CD8-positive, alpha-beta memory T cell (primary cell): ENCODE measurements around the gene GFM2. TPM values are rescaled to one million over a fixed set of nuclear protein-coding genes. Genes with fewer than 3 reads are reported as not detected.
A peak's percentile ranks its signal among the peaks of the same experiment; 100 is the strongest.

Experiments
- CTCF ChIA-PET: fragments of 350-600 bp; sonication (Branson Sonifier 250); formaldehyde crosslinking; loops from one replicate; lab custom pipeline; 2021; ENCODE audit warnings: antibody characterized with exemption; lab: Charles Lee
- POLR2A ChIA-PET: fragments of 350-600 bp; sonication (Branson Sonifier 250); formaldehyde crosslinking; loops from one replicate; lab custom pipeline; 2021; ENCODE audit warnings: antibody characterized with exemption; lab: Charles Lee
- DNase-seq, 5 donors: peaks; one replicate each; pipeline versions ENCODE4 v3.0.0 to v3.0.0-alpha.2; 2020 to 2022; ENCODE audit warnings: mixed read lengths in 1 of 5
- H3K27ac ChIP-seq: one replicate; pipeline ENCODE4 v1.7.0; 2013; ENCODE audit warnings: low read depth, mild to moderate bottlenecking, low read length, moderate library complexity
- H3K27me3 ChIP-seq: 2 replicates; pipeline ENCODE4 v1.7.0; 2013; ENCODE audit warnings: low read length, mild to moderate bottlenecking; ENCODE audit not compliant: insufficient read depth, poor library complexity, severe bottlenecking
- H3K36me3 ChIP-seq: 2 replicates; pipeline ENCODE4 v1.7.0; 2013; ENCODE audit warnings: mild to moderate bottlenecking, low read length, moderate library complexity; ENCODE audit not compliant: insufficient read depth
- H3K4me1 ChIP-seq: 2 replicates; pipeline ENCODE4 v1.7.0; 2013; ENCODE audit warnings: mild to moderate bottlenecking, low read length, moderate library complexity; ENCODE audit not compliant: insufficient read depth
- H3K4me3 ChIP-seq: 2 replicates; pipeline ENCODE4 v1.7.0; 2013; ENCODE audit warnings: mild to moderate bottlenecking, low read length
- H3K9me3 ChIP-seq: 2 replicates; pipeline ENCODE4 v1.7.0; 2013; ENCODE audit warnings: mild to moderate bottlenecking, low read length
- H3K27ac Mint-ChIP-seq, 8 donors: one replicate each; pipeline ENCODE4 v1.8.0; 2020 to 2021; ENCODE audit warnings: mixed read lengths in 8 of 8, mild to moderate bottlenecking in 6 of 8, inconsistent platforms in 3 of 8, moderate library complexity in 3 of 8
- H3K27me3 Mint-ChIP-seq, 2 donors: one replicate each; pipeline ENCODE4 v1.8.0; 2020 to 2021; ENCODE audit warnings: mixed read lengths in 2 of 2, mild to moderate bottlenecking in 1 of 2, moderate library complexity in 1 of 2
- H3K36me3 Mint-ChIP-seq, 3 donors: one replicate each; pipeline ENCODE4 v1.8.0; 2020 to 2021; ENCODE audit warnings: mixed read lengths in 3 of 3, inconsistent platforms in 1 of 3, mild to moderate bottlenecking in 1 of 3
- H3K4me1 Mint-ChIP-seq, 3 donors: one replicate each; pipeline ENCODE4 v1.8.0; 2020 to 2021; ENCODE audit warnings: mixed read lengths in 3 of 3, inconsistent platforms in 1 of 3, mild to moderate bottlenecking in 1 of 3
- H3K4me3 Mint-ChIP-seq, 7 donors: one replicate each; pipeline ENCODE4 v1.8.0; 2020 to 2021; ENCODE audit warnings: mixed read lengths in 7 of 7, mild to moderate bottlenecking in 6 of 7, moderate library complexity in 4 of 7, inconsistent platforms in 2 of 7
- H3K9me3 Mint-ChIP-seq, 5 donors: one replicate each; pipeline ENCODE4 v1.8.0; 2020 to 2022; ENCODE audit warnings: mixed read lengths in 5 of 5, mild to moderate bottlenecking in 3 of 5, moderate library complexity in 2 of 5, inconsistent platforms in 1 of 5
- polyA plus RNA-seq: library from polyadenylated mRNA; unstranded; fragments of 300-500 nt; fragmentation: Illumina TruSeq; gene quantifications from one replicate; pipeline ENCODE4 v1.2.3, GENCODE V29; 2021
- total RNA-seq, 2 experiments: library from RNA; stranded (reverse); gene quantifications; one replicate each; pipeline ENCODE4 v1.2.3, GENCODE V29; 2021

Gene GFM2
- total and polyA plus RNA-seq, 3 experiments from 2014 or later, result 9.1 to 33.9 (median 33.2) TPM

GRCh38 chr5:74786851-74787250, 19.9 kb upstream of the GFM2 start:
- Histone ChIP-seq H3K27ac (no peak overlapping the region), H3K36me3 (peaks cover 1% of the 10 kb centered on the region), H3K9me3 (no peaks in the 10 kb centered on the region), H3K27me3 (no peaks in the 10 kb centered on the region), H3K4me1 (no peaks in the 10 kb centered on the region), H3K4me3 (no peak overlapping the region)
- Mint-ChIP-seq H3K27ac (peak overlapping the region in 1 of 8 donors; percentile 67), H3K9me3 (no peaks in the 10 kb centered on the region), H3K4me3 (no peak overlapping the region), H3K27me3 (no peaks in the 10 kb centered on the region), H3K4me1 (no peaks in the 10 kb centered on the region), H3K36me3 (peaks cover 5 to 48% (median 13%) of the 10 kb centered on the region in 3 donors)
- POLR2A ChIA-PET, result no interaction called here
- CTCF ChIA-PET, result interaction anchor here (1.8 kb wide), 1 partner anchor 21 kb away, joined by 4 read pairs; no protein-coding TSS in a partner anchor
- DNase-seq, result no peak

DNA sequence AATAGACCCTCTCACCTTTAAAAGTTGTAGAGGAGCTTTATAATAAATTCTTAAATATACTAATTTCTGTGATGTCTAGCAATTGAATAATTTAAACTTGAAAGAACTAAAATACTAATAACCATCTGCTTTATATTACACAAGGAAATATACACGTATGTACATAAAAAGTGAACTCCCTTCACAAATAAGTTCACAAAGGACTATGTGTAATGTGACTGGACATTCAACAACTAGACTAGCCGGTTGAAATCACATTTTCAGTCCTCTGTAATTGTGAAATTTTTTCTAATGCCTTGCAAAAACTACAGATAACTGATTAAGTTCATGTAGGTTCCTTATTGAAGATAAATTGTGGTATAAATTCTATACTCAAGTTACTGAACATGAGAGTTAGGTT, 11.7 kb upstream of the GFM2 start:
- H3K36me3 ChIP-seq, result peaks cover 19% of the 10 kb centered on the region

DNA sequence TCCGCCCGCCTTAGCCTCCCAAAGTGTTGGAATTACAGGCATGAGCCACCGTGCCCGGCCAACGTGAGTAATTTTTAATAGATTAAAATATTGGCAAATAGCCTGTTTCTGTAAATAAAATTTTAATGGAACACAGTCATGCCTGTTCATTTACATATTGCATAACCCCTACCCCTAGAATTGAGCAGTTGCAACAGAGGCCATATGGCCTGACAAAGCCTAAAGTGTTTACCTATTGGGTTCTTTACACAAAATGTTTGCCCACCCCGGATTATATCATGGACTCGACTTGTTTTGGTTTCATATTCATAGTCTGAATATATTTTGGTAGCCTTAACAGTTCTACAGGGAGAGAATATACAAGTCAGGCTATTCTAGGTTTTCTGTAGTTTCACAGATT, 5.4 kb upstream of the GFM2 start:
- Mint-ChIP-seq H3K27ac (peak overlapping the region in 1 of 8 donors; percentile 54), H3K4me1 (peaks cover 14 to 25% (median 22%) of the 10 kb centered on the region in 3 donors), H3K36me3 (peaks cover 0 to 67% (median 10%) of the 10 kb centered on the region in 3 donors), H3K4me3 (peak overlapping the region in 1 of 7 donors; percentile 53), H3K9me3 (no peaks in the 10 kb centered on the region), H3K27me3 (no peaks in the 10 kb centered on the region)
- Histone ChIP-seq H3K4me3 (no peak overlapping the region), H3K9me3 (no peaks in the 10 kb centered on the region), H3K27me3 (no peaks in the 10 kb centered on the region), H3K4me1 (peaks cover 11% of the 10 kb centered on the region), H3K36me3 (peaks cover 32% of the 10 kb centered on the region), H3K27ac (no peak overlapping the region)
- CTCF ChIA-PET, result no interaction called here
- no peak for DNase-seq
- POLR2A ChIA-PET, result interaction anchor here (0.6 kb wide), 1 partner anchor 11 kb away, joined by 3 read pairs; no protein-coding TSS in a partner anchor

More for the DNA sequence above, 11.7 kb upstream of the GFM2 start:
- H3K4me3 ChIP-seq, result no peak overlapping the region
- no peaks in the 10 kb centered on the region for H3K9me3 ChIP-seq
- H3K4me1 ChIP-seq, result no peaks in the 10 kb centered on the region
- Mint-ChIP-seq H3K27ac (no peak overlapping the region), H3K36me3 (peaks cover 0 to 59% (median 9%) of the 10 kb centered on the region in 3 donors), H3K4me1 (no peaks in the 10 kb centered on the region), H3K4me3 (no peak overlapping the region), H3K9me3 (no peaks in the 10 kb centered on the region), H3K27me3 (no peaks in the 10 kb centered on the region)
- H3K27me3 ChIP-seq, result no peaks in the 10 kb centered on the region
- no peak overlapping the region for H3K27ac ChIP-seq
- ChIA-PET CTCF (no interaction called here), POLR2A (no interaction called here)
- DNase-seq, result no peak

DNA sequence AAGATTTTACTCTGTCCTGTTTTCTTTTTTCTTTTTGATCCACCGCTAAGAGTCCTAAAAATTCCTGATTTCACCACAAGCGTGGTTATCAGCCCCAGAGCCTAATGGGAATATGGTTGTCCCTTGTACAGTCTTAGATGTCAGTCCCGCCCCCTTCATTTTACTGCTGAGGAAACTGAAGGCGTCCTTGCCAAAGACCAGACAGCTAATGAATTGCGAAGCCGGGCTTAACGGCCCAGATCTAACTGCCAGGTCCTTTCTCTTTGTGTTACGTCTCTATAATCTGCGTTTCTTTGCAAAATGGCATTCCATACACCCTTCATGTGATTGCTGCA, 629 bp upstream of the GFM2 start:
- peaks cover 33% of the 10 kb centered on the region for H3K4me1 ChIP-seq
- Mint-ChIP-seq H3K9me3 (no peaks in the 10 kb centered on the region), H3K4me3 (peak overlapping the region; percentile 96 to 100 (median 100)), H3K36me3 (peaks cover 0 to 52% (median 4%) of the 10 kb centered on the region in 3 donors), H3K27me3 (no peaks in the 10 kb centered on the region), H3K4me1 (peaks cover 36 to 49% (median 48%) of the 10 kb centered on the region in 3 donors), H3K27ac (peak overlapping the region; percentile 94 to 99 (median 98))
- H3K27ac ChIP-seq, result peak overlapping the region; percentile 84
- H3K4me3 ChIP-seq, result peak overlapping the region; percentile 96
- ChIA-PET POLR2A (interaction anchor here (1.6 kb wide), 1 partner anchor 569 kb away, joined by 4 read pairs; the partner anchor contains the start of gene HMGCR), CTCF (interaction anchor here (1.5 to 1.9 kb wide), 4 partner anchors 75 to 470 kb away, joined by 4 to 8 read pairs (median 6); partner anchors contain the start of genes ANKRD31, FAM169A and GCNT4)
- no peaks in the 10 kb centered on the region for H3K27me3 ChIP-seq
- no peaks in the 10 kb centered on the region for H3K9me3 ChIP-seq
- peaks cover 13% of the 10 kb centered on the region for H3K36me3 ChIP-seq
- no peak for DNase-seq

GRCh38 chr5:74766418-74766848, 484 bp downstream of the GFM2 start:
- no peaks in the 10 kb centered on the region for H3K9me3 ChIP-seq
- H3K36me3 Mint-ChIP-seq, result peaks cover 0 to 55% (median 2%) of the 10 kb centered on the region in 3 donors
- peak overlapping the region; percentile 84 for H3K27ac ChIP-seq
- H3K27ac Mint-ChIP-seq, result peak overlapping the region; percentile 94 to 99 (median 98)
- no peaks in the 10 kb centered on the region for H3K27me3 Mint-ChIP-seq
- no peaks in the 10 kb centered on the region for H3K9me3 Mint-ChIP-seq
- no peaks in the 10 kb centered on the region for H3K27me3 ChIP-seq
- peaks cover 41 to 59% (median 56%) of the 10 kb centered on the region in 3 donors for H3K4me1 Mint-ChIP-seq
- peaks cover 33% of the 10 kb centered on the region for H3K4me1 ChIP-seq
- H3K4me3 Mint-ChIP-seq, result peak overlapping the region; percentile 96 to 100 (median 100)
- H3K4me3 ChIP-seq, result peak overlapping the region; percentile 96
- DNase-seq, result peak in 2 of 5 donors; percentile 20 to 61
- POLR2A ChIA-PET, result interaction anchor here (0.6 to 1.6 kb wide), 3 partner anchors 100 to 570 kb away, joined by 4 to 8 read pairs (median 5); partner anchors contain the start of genes FAM169A and HMGCR
- CTCF ChIA-PET, result interaction anchor here (0.7 to 1.9 kb wide), 18 partner anchors 8 to 1488 kb away, joined by 3 to 8 read pairs (median 3); partner anchors contain the start of genes ANKRD31, FAM169A, GCNT4 and HMGCR
- H3K36me3 ChIP-seq, result peaks cover 10% of the 10 kb centered on the region

- ChIA-PET POLR2A (interaction anchor here (1.5 kb wide), 1 partner anchor 100 kb away, joined by 8 read pairs; the partner anchor contains the start of gene FAM169A), CTCF (interaction anchor here (0.7 to 1.9 kb wide), 15 partner anchors 9 to 1489 kb away, joined by 3 to 7 read pairs (median 3); partner anchors contain the start of genes FAM169A, GCNT4 and HMGCR)
- DNase-seq, result no peak
- H3K27me3 Mint-ChIP-seq, result no peaks in the 10 kb centered on the region
- Histone ChIP-seq H3K27ac (no peak overlapping the region), H3K36me3 (peaks cover 10% of the 10 kb centered on the region), H3K4me1 (peaks cover 33% of the 10 kb centered on the region), H3K4me3 (peak overlapping the region; percentile 96), H3K9me3 (no peaks in the 10 kb centered on the region), H3K27me3 (no peaks in the 10 kb centered on the region)
- peak overlapping the region; percentile 96 to 100 (median 100) for H3K4me3 Mint-ChIP-seq
- peaks cover 0 to 54% (median 2%) of the 10 kb centered on the region in 3 donors for H3K36me3 Mint-ChIP-seq
- H3K4me1 Mint-ChIP-seq, result peaks cover 41 to 62% (median 57%) of the 10 kb centered on the region in 3 donors
- no peaks in the 10 kb centered on the region for H3K9me3 Mint-ChIP-seq
- H3K27ac Mint-ChIP-seq, result peak overlapping the region in 2 of 8 donors; percentile 94 to 98
Measured at GRCh38 chr5:74765929-74766328, 988 bp downstream of the GFM2 start.

DNA sequence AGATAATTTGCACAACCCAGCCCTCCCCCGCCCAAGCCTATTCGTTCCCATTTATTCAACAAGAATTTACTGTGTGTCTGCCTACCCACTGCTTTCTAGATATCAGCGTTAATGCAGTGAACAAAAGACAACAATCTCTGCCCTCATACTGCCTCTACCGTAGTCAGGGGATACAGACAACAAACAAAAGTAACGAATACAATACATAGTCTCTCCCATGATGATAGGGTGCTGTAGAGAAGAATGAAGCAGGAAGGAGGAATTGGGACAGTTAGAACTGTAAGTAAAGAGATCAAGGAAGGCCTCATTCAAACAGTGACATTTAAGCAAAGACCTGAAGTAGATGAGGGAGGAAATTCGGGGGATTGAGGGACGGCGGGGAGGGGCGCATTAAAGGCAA, 1.7 kb downstream of the GFM2 start:
- Histone ChIP-seq H3K4me1 (peaks cover 33% of the 10 kb centered on the region), H3K27me3 (no peaks in the 10 kb centered on the region), H3K27ac (no peak overlapping the region), H3K36me3 (peaks cover 4% of the 10 kb centered on the region), H3K9me3 (no peaks in the 10 kb centered on the region), H3K4me3 (no peak overlapping the region)
- CTCF ChIA-PET, result interaction anchor here (1.0 to 1.8 kb wide), 3 partner anchors 10 to 572 kb away, joined by 3 to 4 read pairs (median 4); partner anchors contain the start of gene HMGCR
- Mint-ChIP-seq H3K27me3 (no peaks in the 10 kb centered on the region), H3K36me3 (peaks cover 0 to 54% (median 4%) of the 10 kb centered on the region in 3 donors), H3K9me3 (no peaks in the 10 kb centered on the region), H3K4me1 (peaks cover 40 to 65% (median 64%) of the 10 kb centered on the region in 3 donors), H3K27ac (peak overlapping the region in 4 of 8 donors; percentile 6 to 71 (median 16)), H3K4me3 (peak overlapping the region; percentile 64 to 100 (median 100))
- DNase-seq, result no peak
- POLR2A ChIA-PET, result no interaction called here

- H3K4me1 Mint-ChIP-seq, result peaks cover 42 to 65% (median 61%) of the 10 kb centered on the region in 3 donors
- no peaks in the 10 kb centered on the region for H3K9me3 ChIP-seq
Measured at GRCh38 chr5:74763504-74763903, 3.4 kb downstream of the GFM2 start.

More at GRCh38 chr5:74763504-74763903, 3.4 kb downstream of the GFM2 start:
- no peaks in the 10 kb centered on the region for H3K27me3 ChIP-seq
- H3K27me3 Mint-ChIP-seq, result no peaks in the 10 kb centered on the region
- CTCF ChIA-PET, result interaction anchor here (1.2 to 1.9 kb wide), 2 partner anchors 17 to 473 kb away, joined by 4 read pairs; partner anchors contain the start of gene ANKRD31
- no peak overlapping the region for H3K27ac Mint-ChIP-seq
- DNase-seq, result no peak
- H3K4me1 ChIP-seq, result peaks cover 32% of the 10 kb centered on the region
- no peaks in the 10 kb centered on the region for H3K9me3 Mint-ChIP-seq
- H3K4me3 ChIP-seq, result no peak overlapping the region
- no peak overlapping the region for H3K27ac ChIP-seq
- no peaks in the 10 kb centered on the region for H3K36me3 ChIP-seq
- H3K4me3 Mint-ChIP-seq, result no peak overlapping the region
- POLR2A ChIA-PET, result no interaction called here
- H3K36me3 Mint-ChIP-seq, result peaks cover 0 to 57% (median 4%) of the 10 kb centered on the region in 3 donors
